HL-60 (cell line): Measurements from ENCODE around the gene LCE3B.
"Not testable (repeated sequence)": the region's sequence is repeated elsewhere in the genome, so short reads cannot be mapped to it uniquely, and the experiment has no call there.

Experiments
- CTCF ChIP-seq: IDR thresholded peaks from one replicate; pipeline ENCODE4 v1.5.1; 2011; ENCODE audit warnings: low read length, control low read depth, inconsistent platforms; ENCODE audit not compliant: insufficient read depth
- POLR2AphosphoS5 ChIP-seq: IDR thresholded peaks from 2 replicates; pipeline ENCODE4 v1.6.1; 2012; ENCODE audit warnings: low read depth
- REST ChIP-seq: IDR thresholded peaks from 2 replicates; pipeline ENCODE4 v1.6.1; 2012; ENCODE audit warnings: low read depth; ENCODE audit not compliant: insufficient replicate concordance

GRCh38 chr1:152579526-152579925 lies 34.1 kb upstream of the LCE3B start:
- TF ChIP-seq CTCF, POLR2AphosphoS5, REST: not testable (repeated sequence)
